Glutamatergic neuron (in vitro differentiated cells): ENCODE measurements around the gene FAM111B. TPM values are rescaled to one million over a fixed set of nuclear protein-coding genes. Genes with fewer than 3 reads are reported as not detected.
"Not testable (repeated sequence)": the region's sequence is repeated elsewhere in the genome, so short reads cannot be mapped to it uniquely, and the experiment has no call there.

Experiments used
- DNase-seq: peaks from one replicate; pipeline ENCODE4 v3.0.0; 2022
- H3K27ac Mint-ChIP-seq: one replicate; pipeline ENCODE4 v1.8.0; 2020; ENCODE audit warnings: mild to moderate bottlenecking, mixed read lengths, inconsistent platforms; ENCODE audit not compliant: unreplicated experiment
- H3K27me3 Mint-ChIP-seq: one replicate; pipeline ENCODE4 v1.8.0; 2020; ENCODE audit warnings: mild to moderate bottlenecking, moderate library complexity, mixed read lengths, inconsistent platforms; ENCODE audit not compliant: unreplicated experiment
- H3K36me3 Mint-ChIP-seq: one replicate; pipeline ENCODE4 v1.8.0; 2020; ENCODE audit warnings: mild to moderate bottlenecking, mixed read lengths, inconsistent platforms; ENCODE audit not compliant: unreplicated experiment
- H3K4me1 Mint-ChIP-seq: one replicate; pipeline ENCODE4 v1.8.0; 2020; ENCODE audit warnings: mild to moderate bottlenecking, low read depth, mixed read lengths, inconsistent platforms; ENCODE audit not compliant: unreplicated experiment
- H3K4me3 Mint-ChIP-seq: one replicate; pipeline ENCODE4 v1.8.0; 2020; ENCODE audit warnings: mild to moderate bottlenecking, mixed read lengths, inconsistent platforms; ENCODE audit not compliant: unreplicated experiment
- H3K9me3 Mint-ChIP-seq: one replicate; pipeline ENCODE4 v1.8.0; 2020; ENCODE audit warnings: mild to moderate bottlenecking, moderate library complexity, mixed read lengths, inconsistent platforms; ENCODE audit not compliant: unreplicated experiment
- total RNA-seq: library from RNA; stranded (reverse); fragmentation: NEBNext Ultra II Directional; extraction: Animal tissue kit (Norgen Biotek cat#: 25700); gene quantifications from one replicate; pipeline ENCODE4 v1.2.1, GENCODE V29; 2021; ENCODE audit not compliant: unreplicated experiment
- TF ChIP-seq, protein P1 (sequence below): fragments of 200-600 bp; sonication (generic); IDR thresholded peaks from one replicate; pipeline ENCODE4 v1.5.0; 2021; ENCODE audit not compliant: partially characterized antibody, unreplicated experiment

Gene FAM111B
- total RNA-seq, 1 donor from 2014 or later: 6.4 TPM

DNA sequence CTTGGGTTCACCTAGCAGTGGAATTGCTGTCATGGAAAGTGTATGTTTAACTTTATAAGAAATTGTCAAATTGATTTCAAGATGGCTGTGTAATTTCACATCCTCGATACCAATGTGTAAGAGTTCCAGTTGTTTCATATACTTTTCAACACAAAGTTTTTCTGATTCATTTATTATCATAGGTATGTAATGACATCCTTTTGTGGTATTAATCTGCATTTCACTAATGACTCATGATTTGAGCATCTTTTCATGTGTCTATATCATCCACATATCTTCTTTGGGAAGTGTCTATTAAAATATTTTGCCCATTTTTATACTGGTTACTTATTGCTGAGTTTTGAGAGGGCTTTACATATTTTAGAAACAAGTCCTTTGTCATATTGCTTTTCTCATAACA is 38.0 kb upstream of the FAM111B start:
- no peaks in the 10 kb centered on the region for H3K4me1 Mint-ChIP-seq
- H3K36me3 Mint-ChIP-seq: no peaks in the 10 kb centered on the region
- H3K27ac Mint-ChIP-seq: no peak overlapping the region
- H3K4me3 Mint-ChIP-seq: no peak overlapping the region
- TF ChIP-seq, protein P1, sequence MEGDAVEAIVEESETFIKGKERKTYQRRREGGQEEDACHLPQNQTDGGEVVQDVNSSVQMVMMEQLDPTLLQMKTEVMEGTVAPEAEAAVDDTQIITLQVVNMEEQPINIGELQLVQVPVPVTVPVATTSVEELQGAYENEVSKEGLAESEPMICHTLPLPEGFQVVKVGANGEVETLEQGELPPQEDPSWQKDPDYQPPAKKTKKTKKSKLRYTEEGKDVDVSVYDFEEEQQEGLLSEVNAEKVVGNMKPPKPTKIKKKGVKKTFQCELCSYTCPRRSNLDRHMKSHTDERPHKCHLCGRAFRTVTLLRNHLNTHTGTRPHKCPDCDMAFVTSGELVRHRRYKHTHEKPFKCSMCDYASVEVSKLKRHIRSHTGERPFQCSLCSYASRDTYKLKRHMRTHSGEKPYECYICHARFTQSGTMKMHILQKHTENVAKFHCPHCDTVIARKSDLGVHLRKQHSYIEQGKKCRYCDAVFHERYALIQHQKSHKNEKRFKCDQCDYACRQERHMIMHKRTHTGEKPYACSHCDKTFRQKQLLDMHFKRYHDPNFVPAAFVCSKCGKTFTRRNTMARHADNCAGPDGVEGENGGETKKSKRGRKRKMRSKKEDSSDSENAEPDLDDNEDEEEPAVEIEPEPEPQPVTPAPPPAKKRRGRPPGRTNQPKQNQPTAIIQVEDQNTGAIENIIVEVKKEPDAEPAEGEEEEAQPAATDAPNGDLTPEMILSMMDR: no peak
- no peak for DNase-seq
- peaks cover 1% of the 10 kb centered on the region for H3K27me3 Mint-ChIP-seq
- H3K9me3 Mint-ChIP-seq: no peaks in the 10 kb centered on the region

DNA sequence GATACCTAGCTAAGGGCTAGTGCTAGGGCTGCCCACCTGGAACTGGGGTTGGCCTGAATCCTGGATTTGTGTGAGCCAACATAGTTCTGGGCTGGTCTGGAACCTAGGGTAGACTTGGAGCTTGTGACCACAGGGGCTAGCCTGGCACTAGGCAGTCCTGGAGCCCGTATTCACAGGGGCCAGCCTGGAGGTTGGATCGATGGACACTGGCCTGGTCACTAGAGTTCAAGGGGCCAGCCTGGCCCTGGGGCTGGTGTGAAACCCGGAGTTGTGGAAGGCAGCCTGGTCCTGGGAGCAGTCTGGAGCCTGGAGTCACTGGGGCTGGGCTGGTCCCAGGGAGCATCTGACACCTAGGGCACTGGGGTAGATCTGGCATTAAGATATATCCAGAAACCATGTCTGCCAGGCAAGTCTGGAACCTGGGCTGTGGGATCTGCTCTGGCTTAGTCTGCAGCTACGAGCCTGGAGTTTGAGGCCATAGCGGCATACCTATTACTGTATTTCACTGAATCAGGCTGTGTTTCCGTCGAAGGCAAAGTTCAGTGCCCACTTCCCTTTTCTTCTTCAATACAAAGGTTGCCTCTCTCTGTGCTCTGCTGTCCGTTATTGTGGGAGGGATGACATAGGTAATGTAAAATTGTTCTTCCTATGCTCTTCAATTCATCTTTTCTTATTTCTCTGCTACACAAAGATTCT is 30.0 kb upstream of the FAM111B start:
- DNase-seq: no peak
- Mint-ChIP-seq H3K36me3 (no peaks in the 10 kb centered on the region), H3K4me1 (no peaks in the 10 kb centered on the region), H3K9me3 (no peaks in the 10 kb centered on the region), H3K27ac (no peak overlapping the region), H3K27me3 (no peaks in the 10 kb centered on the region), H3K4me3 (no peak overlapping the region)
- TF ChIP-seq, protein P1: no peak

DNA sequence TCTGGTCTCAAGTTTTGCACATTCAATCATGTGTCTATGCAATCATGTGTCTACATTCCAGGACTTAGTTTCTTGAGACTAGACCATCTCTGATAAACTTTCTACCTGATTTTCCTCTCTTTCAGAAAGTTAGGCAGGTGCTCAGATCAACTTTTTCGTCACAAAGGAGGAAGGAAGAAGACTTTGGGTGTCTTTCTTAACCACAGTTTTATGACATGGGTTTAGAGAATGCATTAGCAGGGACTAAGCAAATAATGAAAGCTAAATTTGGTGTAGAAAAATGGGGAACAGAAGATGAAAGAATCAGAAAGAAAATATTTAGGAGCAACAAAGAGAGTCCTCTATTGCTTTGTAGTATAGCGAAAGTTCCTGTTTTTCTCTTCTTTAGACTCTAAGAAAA is 28.6 kb upstream of the FAM111B start:
- DNase-seq: no peak
- Mint-ChIP-seq H3K4me1 (no peaks in the 10 kb centered on the region), H3K4me3 (no peak overlapping the region), H3K27ac (no peak overlapping the region), H3K9me3 (no peaks in the 10 kb centered on the region), H3K27me3 (no peaks in the 10 kb centered on the region), H3K36me3 (no peaks in the 10 kb centered on the region)
- TF ChIP-seq, protein P1: no peak

DNA sequence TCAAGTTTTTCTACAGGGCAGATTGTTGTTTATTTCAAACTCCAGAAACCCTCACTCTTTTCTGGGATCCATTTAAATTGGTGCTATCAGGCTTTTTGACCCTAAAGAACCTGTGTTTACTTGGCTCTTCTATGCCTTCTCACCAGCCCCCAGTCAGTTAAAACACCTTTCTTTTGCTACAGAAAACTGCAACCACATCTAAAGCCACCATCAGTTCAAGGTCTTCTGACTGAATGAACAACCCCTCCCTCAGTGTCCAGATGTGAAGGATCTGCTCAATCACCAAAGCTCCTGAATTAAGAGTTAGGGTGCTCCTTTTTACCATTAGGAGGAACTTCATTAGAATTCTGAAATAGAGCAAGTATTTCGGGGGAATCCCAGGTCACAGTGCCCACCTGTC is 28.0 kb upstream of the FAM111B start:
- no peaks in the 10 kb centered on the region for H3K36me3 Mint-ChIP-seq
- TF ChIP-seq, protein P1: no peak
- H3K4me1 Mint-ChIP-seq: no peaks in the 10 kb centered on the region
- no peak overlapping the region for H3K4me3 Mint-ChIP-seq
- H3K27ac Mint-ChIP-seq: no peak overlapping the region
- H3K27me3 Mint-ChIP-seq: no peaks in the 10 kb centered on the region
- H3K9me3 Mint-ChIP-seq: no peaks in the 10 kb centered on the region
- no peak for DNase-seq

DNA sequence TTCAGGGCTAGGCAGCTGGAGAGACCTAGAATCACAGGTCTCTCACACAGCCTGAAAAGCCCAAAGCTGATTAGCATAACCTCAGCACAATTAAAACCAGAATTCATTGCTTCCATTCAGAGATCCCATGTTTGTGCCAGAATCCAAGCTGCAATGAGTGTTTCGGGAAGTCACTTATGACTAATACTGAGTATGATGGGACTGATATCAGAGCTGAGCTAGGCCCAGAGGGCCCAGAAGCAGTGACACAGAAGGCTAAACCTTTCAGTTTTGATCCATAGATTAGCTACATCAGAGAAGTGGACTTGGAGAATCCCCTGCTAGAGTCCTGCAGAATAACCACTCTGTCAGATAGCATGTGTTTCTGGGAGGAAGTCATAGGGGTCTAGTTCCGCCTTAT is 26.6 kb upstream of the FAM111B start:
- H3K27ac Mint-ChIP-seq, DNase-seq, H3K9me3 Mint-ChIP-seq, H3K27me3 Mint-ChIP-seq, H3K4me3 Mint-ChIP-seq, H3K36me3 Mint-ChIP-seq, H3K4me1 Mint-ChIP-seq: not testable (repeated sequence)

DNA sequence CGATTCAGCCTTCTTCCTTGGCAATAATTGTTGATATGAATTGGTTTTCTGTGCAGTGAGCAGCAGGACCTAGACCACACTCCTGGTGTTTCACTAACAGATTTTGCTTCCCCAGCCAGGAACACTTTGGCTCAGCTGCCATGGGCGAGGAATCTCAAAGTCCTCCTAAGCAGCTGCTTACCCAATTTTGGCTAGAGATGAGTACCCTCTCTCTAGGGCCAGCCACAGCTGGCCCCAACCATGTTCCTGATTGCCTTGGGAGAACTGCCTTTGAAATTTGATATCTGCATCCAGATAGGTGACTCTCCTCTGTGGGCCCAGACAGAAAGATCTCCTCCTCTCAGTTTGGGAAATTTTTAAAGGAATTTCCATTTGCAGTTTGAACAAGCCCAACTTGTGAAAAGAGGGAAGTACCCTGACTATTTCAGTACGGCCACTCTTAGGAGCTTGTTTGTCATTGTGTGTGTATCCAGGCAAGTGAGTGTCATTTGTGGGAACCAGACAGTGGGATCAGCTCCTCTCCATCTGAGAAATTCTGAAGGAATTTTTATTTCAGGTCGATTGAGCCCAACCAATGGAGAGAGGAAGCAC is 25.5 kb upstream of the FAM111B start:
- H3K36me3 Mint-ChIP-seq, H3K4me1 Mint-ChIP-seq, H3K4me3 Mint-ChIP-seq, DNase-seq, H3K9me3 Mint-ChIP-seq, H3K27ac Mint-ChIP-seq, H3K27me3 Mint-ChIP-seq: not testable (repeated sequence)

DNA sequence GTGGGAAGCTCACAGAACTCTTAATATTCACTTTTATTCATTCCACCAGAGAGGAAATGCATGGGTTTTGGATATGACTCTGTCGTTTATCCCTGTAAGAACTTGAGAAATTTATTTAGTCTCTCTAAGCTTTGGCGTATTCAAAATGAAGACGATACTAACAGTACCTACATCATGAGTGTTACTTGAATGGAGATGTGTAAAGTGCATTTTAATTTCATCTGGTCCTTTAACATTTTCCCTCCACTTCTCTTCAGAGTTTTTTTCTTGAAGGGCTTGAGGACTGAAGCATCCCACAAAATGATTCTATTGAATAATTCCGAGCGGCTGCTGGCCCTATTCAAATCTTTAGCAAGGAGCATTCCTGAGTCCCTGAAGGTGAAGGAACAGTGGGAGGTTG is 21.0 kb upstream of the FAM111B start, which contains the start of gene GLYATL1B:
Gene GLYATL1B, plus strand, starts transcription at position 301 of the 400 bp plus-strand sequence. Its CDS starts 0 bp downstream, at position 301.
- H3K27ac Mint-ChIP-seq, DNase-seq, H3K4me3 Mint-ChIP-seq, H3K27me3 Mint-ChIP-seq, H3K4me1 Mint-ChIP-seq, H3K36me3 Mint-ChIP-seq, H3K9me3 Mint-ChIP-seq: not testable (repeated sequence)
